ENCODE measurements around the gene IRGC.

IRGC gene

GRCh38 chr19:43691755-43692154, 24.1 kb upstream of the IRGC start:
- no peak for DNase-seq

GRCh38 chr19:43692385-43692784, 23.5 kb upstream of the IRGC start:
- no peak for DNase-seq

GRCh38 chr19:43692877-43693276, 23.0 kb upstream of the IRGC start:
- no peak for DNase-seq

- DNase-seq: no peak
These were observed 21.3 kb upstream of the IRGC start for GRCh38 chr19:43694553-43694952.

GRCh38 chr19:43695985-43696704, 19.7 kb upstream of the IRGC start:
- DNase-seq: no peak

GRCh38 chr19:43697295-43697694, 18.6 kb upstream of the IRGC start:
- DNase-seq: no peak

- DNase-seq: no peak
These were observed 16.1 kb upstream of the IRGC start for GRCh38 chr19:43699506-43700394.

GRCh38 chr19:43700395-43701000, 15.4 kb upstream of the IRGC start:
- no peak for DNase-seq

GRCh38 chr19:43704002-43704705, 11.7 kb upstream of the IRGC start:
- no peak for DNase-seq

GRCh38 chr19:43705729-43706128, 10.1 kb upstream of the IRGC start:
- no peak for DNase-seq

GRCh38 chr19:43707158-43707712, 8.6 kb upstream of the IRGC start:
- no peak for DNase-seq

- DNase-seq: no peak
These were observed 7.2 kb upstream of the IRGC start for GRCh38 chr19:43708716-43709115.

- no peak for DNase-seq
These were observed 4.0 kb upstream of the IRGC start for GRCh38 chr19:43711751-43712355.

GRCh38 chr19:43713208-43713607, 2.7 kb upstream of the IRGC start:
- DNase-seq: no peak

GRCh38 chr19:43718627-43719377, 2.9 kb downstream of the IRGC start:
- DNase-seq: no peak

- DNase-seq: no peak
These were observed 3.5 kb downstream of the IRGC start for GRCh38 chr19:43719378-43719868.

- no peak for DNase-seq
These were observed 4.0 kb downstream of the IRGC start for GRCh38 chr19:43719918-43720317.

GRCh38 chr19:43720936-43721335, 5.1 kb downstream of the IRGC start:
- no peak for DNase-seq

GRCh38 chr19:43721469-43722048, 5.7 kb downstream of the IRGC start:
- no peak for DNase-seq

- no peak for DNase-seq
These were observed 7.7 kb downstream of the IRGC start for GRCh38 chr19:43723588-43723987.

GRCh38 chr19:43724896-43725295, 9.0 kb downstream of the IRGC start:
- DNase-seq: no peak
